NCI-H187 (cell line): ENCODE data around the gene SPATA19.
"Not testable (repeated sequence)": the region's sequence is repeated elsewhere in the genome, so short reads cannot be mapped to it uniquely, and the experiment has no call there.

ENCODE experiments used
- DNase-seq, 2 experiments: peaks; one replicate each; lab custom pipeline; 2025; lab: John Stamatoyannopoulos, UW

Gene SPATA19

GRCh38 chr11:133845413-133845812 lies at the start of gene SPATA19:
SPATA19 (minus strand) TSS chr11:133845513; CDS start chr11:133845446, 67 bp downstream.
- no peak for DNase-seq

GRCh38 chr11:133895061-133895479 lies 49.8 kb upstream of the SPATA19 start:
- DNase-seq = no peak

DNA sequence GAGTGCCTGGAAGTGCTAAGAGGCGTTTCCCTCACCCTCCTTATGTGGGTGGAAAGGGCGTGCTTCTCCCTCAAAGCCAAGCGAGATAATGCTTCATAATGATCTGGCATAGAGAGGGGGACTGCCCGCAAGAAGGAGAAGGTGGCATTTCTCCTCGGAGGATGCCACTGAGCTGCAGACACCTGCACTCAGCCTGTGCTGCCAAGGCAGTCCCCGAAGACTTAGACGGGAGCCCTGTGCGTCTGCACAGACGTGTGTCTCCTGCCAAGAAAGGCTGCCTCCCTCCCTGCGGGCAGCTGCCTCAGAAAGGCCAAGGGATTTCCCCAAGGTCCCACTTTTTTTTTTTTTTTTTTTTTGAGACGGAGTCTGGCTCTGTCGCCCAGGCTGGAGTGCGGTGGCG lies 48.1 kb upstream of the SPATA19 start:
- DNase-seq = no peak

DNA sequence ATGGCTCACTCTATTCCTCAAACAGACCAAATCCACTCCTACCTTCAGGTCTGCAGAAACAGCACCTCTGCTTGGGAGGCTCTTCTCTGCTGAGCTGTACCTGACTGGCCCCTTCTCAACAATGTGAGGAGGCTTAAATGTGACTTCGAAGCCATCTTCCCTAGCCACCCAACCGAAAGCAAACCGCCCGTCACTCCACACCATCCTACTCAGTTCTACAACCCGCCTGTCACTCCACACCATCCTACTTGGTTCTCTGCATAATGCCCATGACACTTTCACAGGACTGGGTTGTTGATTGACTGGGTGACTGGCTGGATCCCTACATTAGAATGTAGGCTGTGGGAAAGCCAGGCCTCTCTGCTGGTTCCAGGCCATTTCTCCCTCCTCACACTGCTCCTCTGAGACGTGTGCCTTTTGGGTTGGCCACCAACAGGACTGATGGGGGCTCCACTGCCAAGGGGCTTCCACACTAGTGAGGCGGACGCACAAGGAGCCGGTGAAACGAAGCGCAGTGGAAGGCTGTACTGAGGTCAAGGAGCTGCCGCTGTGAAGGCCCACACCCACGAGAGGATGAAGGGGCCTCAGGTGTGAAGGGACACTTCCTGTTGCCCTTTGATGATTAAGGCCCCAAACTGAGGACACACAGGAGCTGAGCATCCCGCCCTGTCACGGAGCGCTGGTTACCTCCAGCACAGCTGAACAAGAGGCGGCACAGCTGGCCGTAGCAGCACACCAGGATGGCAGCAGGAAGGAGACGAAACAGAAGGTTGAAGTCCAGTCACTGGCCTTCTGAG lies 47.5 kb upstream of the SPATA19 start:
- DNase-seq = no peak

DNA sequence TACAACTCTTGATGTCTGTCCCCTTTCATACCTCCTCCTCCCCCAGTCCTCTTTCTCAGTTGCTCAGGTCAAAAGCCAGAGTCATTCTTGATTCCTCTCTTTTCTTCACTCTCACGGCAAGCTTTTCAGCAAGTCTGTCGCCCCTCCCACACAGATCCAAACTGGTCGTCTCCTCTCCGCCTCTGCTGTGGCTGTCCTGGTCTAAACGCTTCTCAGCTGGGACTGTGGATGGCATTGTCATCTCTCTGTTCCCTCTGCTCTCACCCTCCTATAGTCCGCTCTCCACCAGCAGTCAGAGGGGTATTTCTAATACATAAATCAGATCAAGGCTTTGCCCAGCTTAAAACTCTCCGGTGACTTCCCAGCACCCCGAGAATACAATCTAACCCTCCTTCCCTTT lies 46.8 kb upstream of the SPATA19 start:
- DNase-seq = no peak

GRCh38 chr11:133889893-133890292 lies 44.6 kb upstream of the SPATA19 start:
- no peak for DNase-seq

DNA sequence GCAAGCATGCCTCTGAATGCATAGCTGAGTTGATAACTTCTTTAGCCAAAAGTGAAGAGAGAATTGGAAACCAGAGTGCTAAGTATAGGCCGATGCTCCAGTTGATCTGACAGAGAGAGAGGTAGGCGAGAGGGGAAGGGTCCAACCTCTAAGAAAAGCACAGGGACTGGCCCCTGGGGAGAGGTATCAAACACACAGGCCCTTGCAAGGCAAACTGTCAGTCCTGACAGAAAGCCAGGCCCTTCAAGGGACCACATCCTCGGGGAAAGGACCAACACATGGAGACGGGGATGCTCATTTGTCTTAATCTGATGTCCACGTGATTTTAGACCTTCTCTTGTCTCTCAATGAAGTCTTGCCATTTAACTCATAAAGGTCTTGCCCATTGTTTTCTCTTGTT lies 43.9 kb upstream of the SPATA19 start:
- DNase-seq = no peak

DNA sequence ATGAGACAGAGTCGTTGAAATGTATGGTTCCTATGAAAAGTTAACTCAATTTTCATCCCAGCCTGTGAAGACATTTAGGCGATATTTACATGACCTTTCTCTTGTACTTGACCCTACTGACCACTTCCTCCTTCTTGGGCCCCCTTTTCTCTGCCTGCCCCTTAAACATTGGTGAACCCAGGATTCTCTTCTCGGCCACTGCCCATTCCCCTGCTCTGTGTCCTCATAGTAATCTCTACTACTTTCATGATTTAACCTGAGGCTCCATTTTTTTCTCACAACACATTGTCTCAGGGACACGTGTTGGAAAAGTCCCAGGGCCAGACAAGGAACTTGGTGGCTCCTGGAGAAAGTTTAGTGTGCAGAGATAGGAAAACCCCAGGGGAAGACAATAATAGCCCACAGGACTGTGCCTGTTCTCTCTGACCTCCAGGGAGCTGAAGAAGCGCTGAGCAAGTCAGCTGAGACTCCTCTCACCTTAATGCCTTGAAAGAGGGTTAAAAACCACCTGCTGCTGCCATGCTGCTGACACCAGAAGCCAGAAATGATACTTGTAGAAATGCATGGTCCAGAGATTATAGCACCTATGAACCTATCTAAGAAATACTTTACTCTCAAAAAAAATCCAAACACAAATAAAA lies 42.5 kb upstream of the SPATA19 start:
- no peak for DNase-seq

GRCh38 chr11:133886029-133886428 lies 40.7 kb upstream of the SPATA19 start:
- no peak for DNase-seq

GRCh38 chr11:133872160-133872559 lies 26.8 kb upstream of the SPATA19 start:
- no peak for DNase-seq

DNA sequence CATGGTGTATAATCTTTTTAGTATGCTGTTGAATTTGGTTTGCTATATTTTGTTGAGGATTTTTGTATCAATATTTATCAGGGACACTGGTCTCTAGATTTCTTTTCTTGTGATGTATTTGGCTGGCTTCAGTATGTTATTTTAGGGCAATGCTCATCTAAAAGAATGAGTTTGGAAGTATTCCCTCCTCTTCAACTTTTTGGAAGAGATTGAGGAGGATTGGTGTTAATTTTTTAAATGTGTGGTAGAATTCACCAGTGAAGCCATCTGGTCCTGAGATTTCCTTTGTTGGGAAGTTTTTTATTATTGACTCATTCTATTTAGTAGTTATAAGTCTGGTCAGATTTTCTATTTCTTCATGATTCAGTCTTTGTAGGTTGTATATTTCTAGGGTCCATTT lies 22.1 kb upstream of the SPATA19 start:
- no peak for DNase-seq

- no peak for DNase-seq
These were observed 20.2 kb upstream of the SPATA19 start for GRCh38 chr11:133865466-133865865.

DNA sequence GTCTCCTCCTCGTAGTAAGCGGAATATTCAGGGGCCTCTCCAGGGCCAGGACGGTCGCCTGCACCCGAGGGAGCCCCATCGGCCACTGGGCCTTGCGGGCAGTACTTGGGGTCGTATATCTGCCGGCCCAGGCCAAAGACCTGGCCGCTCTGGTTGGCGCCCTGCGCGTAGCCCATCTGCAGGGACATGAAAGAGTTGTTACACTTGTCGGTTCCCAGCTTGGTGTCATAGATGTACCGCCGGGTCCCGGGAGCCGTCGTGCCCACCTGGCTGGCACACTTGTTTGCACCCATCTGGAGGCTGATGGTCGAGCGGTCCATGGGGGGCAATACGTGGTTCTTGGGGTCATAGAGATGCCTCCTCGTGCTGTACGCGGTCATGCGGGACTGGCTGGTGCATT lies 19.4 kb upstream of the SPATA19 start:
- no peak for DNase-seq

DNA sequence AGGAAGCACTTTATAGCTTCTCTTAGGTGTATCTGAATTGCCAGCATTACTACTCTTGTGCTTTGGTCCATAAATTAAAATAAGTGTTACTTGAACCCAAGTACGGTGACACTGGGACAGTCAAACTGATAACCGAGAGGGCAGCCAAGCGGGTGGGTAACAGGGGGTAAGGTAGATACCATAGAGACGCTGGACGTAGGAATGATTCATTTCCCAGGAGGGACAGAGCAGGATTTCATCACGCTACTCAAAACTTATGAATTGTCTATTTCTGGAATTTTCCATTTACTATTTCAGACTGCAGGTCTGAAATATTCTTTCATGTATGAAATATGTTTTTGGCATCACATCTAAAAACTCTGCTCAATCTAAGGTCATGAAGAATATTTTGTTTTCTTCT lies 14.8 kb upstream of the SPATA19 start:
- DNase-seq = no peak

- DNase-seq = not testable (repeated sequence)
These were observed 9.1 kb upstream of the SPATA19 start for GRCh38 chr11:133854330-133854960.

- no peak for DNase-seq
These were observed 1.1 kb downstream of the SPATA19 start for GRCh38 chr11:133844217-133844616.

GRCh38 chr11:133843454-133843987 lies 1.8 kb downstream of the SPATA19 start:
- DNase-seq = no peak

DNA sequence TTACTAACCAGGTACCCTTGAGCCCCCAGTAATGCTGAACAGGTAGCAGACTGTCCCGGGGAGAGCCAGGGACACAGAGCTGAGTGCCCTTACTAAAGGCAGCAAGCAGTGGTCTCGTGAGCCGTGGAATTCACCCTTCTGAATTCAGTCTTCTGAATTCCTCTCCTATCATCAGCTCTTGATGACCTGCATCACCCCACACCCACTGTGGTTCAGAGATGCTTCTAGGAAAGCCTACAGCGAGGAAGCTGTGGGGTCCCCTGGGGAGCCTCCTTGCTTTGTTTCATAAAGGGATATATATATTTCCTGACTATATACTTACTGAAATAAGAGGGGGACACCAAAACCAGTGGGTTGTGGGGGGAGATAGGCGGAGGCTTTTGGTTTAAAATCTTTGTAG lies 2.6 kb downstream of the SPATA19 start:
- no peak for DNase-seq

- DNase-seq = no peak
These were observed 3.3 kb downstream of the SPATA19 start for GRCh38 chr11:133842053-133842452.

DNA sequence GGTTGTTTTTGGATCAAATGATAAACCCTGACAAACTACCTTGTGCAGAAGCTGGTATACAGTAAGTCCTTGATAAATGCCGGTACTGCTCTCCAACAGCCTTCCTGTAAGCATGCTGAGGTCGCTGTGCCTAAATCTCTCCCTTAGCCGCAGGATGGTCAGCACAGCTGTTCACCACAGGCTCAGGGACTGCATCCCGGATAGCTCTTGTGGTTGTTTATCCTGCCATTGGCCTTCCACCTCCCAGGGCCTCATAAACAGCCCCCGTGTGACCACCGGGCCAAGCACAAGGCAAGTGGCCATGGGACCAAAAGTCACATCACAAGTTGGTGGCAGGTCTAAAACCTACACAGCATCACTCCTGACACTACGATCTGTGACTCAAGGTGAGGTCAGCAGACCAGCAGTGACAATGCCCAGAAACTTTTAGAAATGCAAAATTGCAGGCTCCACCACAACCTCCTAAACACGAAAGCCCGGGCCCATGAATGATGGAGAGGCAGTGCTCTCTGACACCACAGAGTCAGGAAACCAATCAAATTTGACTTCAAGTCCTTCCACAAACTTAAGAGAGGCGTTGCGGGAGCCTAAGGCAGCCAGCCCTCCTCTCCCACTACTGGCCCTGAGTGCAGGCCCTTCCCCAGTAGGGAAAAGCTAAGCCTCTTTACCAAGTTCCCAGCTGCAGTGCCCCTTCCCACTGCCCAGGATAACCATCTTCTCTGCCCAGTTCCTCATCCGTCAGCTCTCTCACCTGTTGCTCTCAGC lies 3.9 kb downstream of the SPATA19 start:
- DNase-seq = no peak

- no peak for DNase-seq
These were observed 4.8 kb downstream of the SPATA19 start for GRCh38 chr11:133840479-133840941.
